Right lobe of liver (tissue), 6 donors: ENCODE measurements around the gene B3GAT1. TPM values are rescaled to one million over a fixed set of nuclear protein-coding genes. Genes with fewer than 3 reads are reported as not detected.

Experiments
- ATAC-seq, 4 donors: fragments of 200-7000 bp; cut with Tn5 transposase; one replicate each; pipeline ENCODE4 v1.9.1; 2020; ENCODE audit warnings: mild to moderate bottlenecking in 4 of 4, moderate library complexity in 4 of 4
- DNase-seq, 3 donors: peaks; one replicate each; pipeline ENCODE4 v3.0.0-alpha.2; 2020
- H3K27ac ChIP-seq, 3 donors: fragments of 200-600 bp; one replicate each; pipeline ENCODE4 v1.8.0; 2022
- H3K27me3 ChIP-seq, 2 donors: fragments of 200-600 bp; one replicate each; pipeline ENCODE4 v1.8.0; 2022
- H3K36me3 ChIP-seq, 4 donors: fragments of 200-600 bp; sonication (generic) in 1 of 4; one replicate each; pipeline versions ENCODE4 v1.5.1 to v1.8.0; 2017 to 2022; ENCODE audit warnings: control low read depth in 1 of 4
- H3K4me1 ChIP-seq, 4 donors: fragments of 200-600 bp; sonication (generic) in 1 of 4; one replicate each; pipeline versions ENCODE4 v1.5.1 to v1.8.0; 2017 to 2022; ENCODE audit warnings: control low read depth in 1 of 4
- H3K4me3 ChIP-seq, 3 donors: fragments of 200-600 bp; one replicate each; pipeline ENCODE4 v1.8.0; 2022
- H3K9me3 ChIP-seq, 4 donors: fragments of 200-600 bp; sonication (generic) in 1 of 4; one replicate each; pipeline versions ENCODE4 v1.5.1 to v1.8.0; 2017 to 2022; ENCODE audit warnings: control low read depth in 1 of 4
- CTCF ChIP-seq, 4 donors: fragments of 200-600 bp in 3 of 4; fragments of 450-650 bp in 1 of 4; IDR thresholded peaks; one replicate each; pipeline versions ENCODE4 v1.5.1 to v1.8.0; 2016 to 2022; ENCODE audit warnings: antibody characterized with exemption in 4 of 4, mild to moderate bottlenecking in 2 of 4
- POLR2A ChIP-seq: fragments of 450-650 bp; IDR thresholded peaks from one replicate; pipeline ENCODE4 v1.6.1; 2017; ENCODE audit warnings: antibody characterized with exemption, mild to moderate bottlenecking
- WGBS: methylation state at CpG from one replicate; pipeline ENCODE4 v1.1.6; 2018; ENCODE audit warnings: low coverage, low lambda C conversion rate; ENCODE audit not compliant: insufficient coverage; ENCODE audit errors: missing lambda C conversion rate; 5-methylcytosine and 5-hydroxymethylcytosine counted together
- intact Hi-C, 2 donors: fragments of 100-400 bp; cut with DNase I; formaldehyde crosslinking; loops; one replicate each; pipeline versions ENCODE4 v1.11.2 to v1.14.1; 2022
- total RNA-seq, 6 experiments: library from RNA; depleted of rRNA in 2 of 6; stranded (reverse); fragments of >200 nt in 2 of 6; fragmentation: NEBNext Ultra II Directional in 3 of 6; extraction: Animal tissue kit (Norgen Biotek cat#: 25700) in 3 of 6; gene quantifications; one replicate each; pipeline versions ENCODE4 v1.1.0 to v1.2.4, GENCODE V29; 2016 to 2023
- donor health status: DM: no; HTN: yes; CAD: no.
- donor health status: DM: no; HTN: no; CAD: no.
- donor health status: DM: no; HTN: no; CAD: no.
- donor health status: DM: no; HTN: yes; CAD: no.
- donor health status: DM: no; HTN: yes; CAD: no.

B3GAT1 gene
- total RNA-seq, 6 experiments from 2014 or later: 0.76 to 8.8 (median 5.1) TPM

GRCh38 chr11:134362192-134362901 lies 49.7 kb downstream of the B3GAT1 start:
- H3K27me3 ChIP-seq: no peaks in the 10 kb centered on the region
- intact Hi-C loops: loop anchor here in 1 of 2 donors (10.0 kb wide), 1 partner anchor 222 kb away; no protein-coding TSS in a partner anchor
- TF ChIP-seq POLR2A: no peak
- TF ChIP-seq CTCF (IDR thresholded peaks at IDR 0.05): no peak
- no peaks in the 10 kb centered on the region for H3K9me3 ChIP-seq
- DNase-seq: no peak
- no peak overlapping the region for H3K4me3 ChIP-seq
- ATAC-seq: no peak
- no peak overlapping the region for H3K27ac ChIP-seq
- H3K4me1 ChIP-seq: no peaks in the 10 kb centered on the region
- no peaks in the 10 kb centered on the region for H3K36me3 ChIP-seq
- 80% methylated on average over 16 of the region's 32 CpGs for WGBS

GRCh38 chr11:134361661-134362060 lies 50.4 kb downstream of the B3GAT1 start:
- WGBS: 60% methylated on average over 16 of the region's 26 CpGs

GRCh38 chr11:134360050-134360835 lies 51.8 kb downstream of the B3GAT1 start:
- 17% methylated on average over 27 of the region's 30 CpGs for WGBS
- Histone ChIP-seq H3K9me3 (no peaks in the 10 kb centered on the region), H3K4me1 (no peaks in the 10 kb centered on the region), H3K4me3 (no peak overlapping the region), H3K27me3 (no peaks in the 10 kb centered on the region), H3K36me3 (no peaks in the 10 kb centered on the region), H3K27ac (no peak overlapping the region)
- TF ChIP-seq POLR2A (no peak), CTCF (IDR thresholded peaks at IDR 0.05) (peak; percentile 92 to 94 (median 93))
- intact Hi-C loops: loop anchor here in 1 of 2 donors (10.0 kb wide), 1 partner anchor 225 kb away; no protein-coding TSS in a partner anchor
- DNase-seq (peak; percentile 85 to 86 (median 86)), ATAC-seq (peak; percentile 98 to 100 (median 99))

More at GRCh38 chr11:134361661-134362060, 50.4 kb downstream of the B3GAT1 start:
- no peak for ATAC-seq
- Histone ChIP-seq H3K36me3 (no peaks in the 10 kb centered on the region), H3K4me1 (no peaks in the 10 kb centered on the region), H3K27ac (no peak overlapping the region), H3K27me3 (no peaks in the 10 kb centered on the region), H3K4me3 (no peak overlapping the region), H3K9me3 (no peaks in the 10 kb centered on the region)
- no peak for DNase-seq
- intact Hi-C loops: loop anchor here in 1 of 2 donors (10.0 kb wide), 1 partner anchor 223 kb away; no protein-coding TSS in a partner anchor
- no peak for TF ChIP-seq CTCF (IDR thresholded peaks at IDR 0.05)
- TF ChIP-seq POLR2A: no peak

- WGBS: 53% methylated on average over 6 of the region's 10 CpGs
- intact Hi-C loops: loop anchor here in 1 of 2 donors (10.0 kb wide), 1 partner anchor 225 kb away; no protein-coding TSS in a partner anchor
- no peak overlapping the region for H3K27ac ChIP-seq
- H3K27me3 ChIP-seq: no peaks in the 10 kb centered on the region
- no peaks in the 10 kb centered on the region for H3K4me1 ChIP-seq
- no peaks in the 10 kb centered on the region for H3K9me3 ChIP-seq
- no peak for TF ChIP-seq POLR2A
- TF ChIP-seq CTCF (IDR thresholded peaks at IDR 0.05): no peak
- no peaks in the 10 kb centered on the region for H3K36me3 ChIP-seq
- DNase-seq (no peak), ATAC-seq (no peak)
- H3K4me3 ChIP-seq: no peak overlapping the region
These were observed 52.4 kb downstream of the B3GAT1 start for GRCh38 chr11:134359646-134360045.
